HG02884 (cell line): ENCODE data around the gene HIF3A.
"Not testable (repeated sequence)": the region's sequence is repeated elsewhere in the genome, so short reads cannot be mapped to it uniquely, and the experiment has no call there.

Source experiments
- ATAC-seq: cut with Tn5 transposase; IDR thresholded peaks from one replicate; pipeline ENCODE4 v1.9.1; 2021; ENCODE audit warnings: mild to moderate bottlenecking, moderate library complexity; ENCODE audit not compliant: unreplicated experiment

HIF3A gene

GRCh38 chr19:46291829-46292228 is 5.0 kb upstream of the HIF3A start:
- no peak for ATAC-seq

DNA sequence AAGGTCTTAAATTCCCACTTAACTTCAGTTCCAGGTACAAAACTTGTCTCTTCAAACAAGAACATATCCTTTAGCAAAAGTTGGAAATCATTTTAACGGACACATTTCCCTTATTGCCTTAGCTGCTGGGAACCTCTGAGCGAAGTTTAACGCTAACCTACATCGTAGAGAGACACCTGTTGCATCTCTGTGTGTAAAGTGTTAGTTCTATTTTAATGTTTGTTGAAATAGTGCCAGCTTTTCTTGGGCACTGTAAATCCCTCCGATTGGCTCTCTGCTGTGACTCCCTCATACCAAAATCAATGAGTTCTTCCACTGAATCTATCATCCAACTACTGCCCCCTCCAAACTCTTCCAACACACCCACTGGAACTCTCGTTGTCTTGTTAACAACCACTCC is 2.3 kb upstream of the HIF3A start:
- no peak for ATAC-seq

GRCh38 chr19:46295401-46296201 is 1.2 kb upstream of the HIF3A start:
- no peak for ATAC-seq

GRCh38 chr19:46296202-46296480 is 701 bp upstream of the HIF3A start:
- ATAC-seq, result no peak

- no peak for ATAC-seq
Measured at GRCh38 chr19:46297700-46298478, 1.0 kb downstream of the HIF3A start.

GRCh38 chr19:46298479-46299003 is 1.7 kb downstream of the HIF3A start:
- no peak for ATAC-seq

DNA sequence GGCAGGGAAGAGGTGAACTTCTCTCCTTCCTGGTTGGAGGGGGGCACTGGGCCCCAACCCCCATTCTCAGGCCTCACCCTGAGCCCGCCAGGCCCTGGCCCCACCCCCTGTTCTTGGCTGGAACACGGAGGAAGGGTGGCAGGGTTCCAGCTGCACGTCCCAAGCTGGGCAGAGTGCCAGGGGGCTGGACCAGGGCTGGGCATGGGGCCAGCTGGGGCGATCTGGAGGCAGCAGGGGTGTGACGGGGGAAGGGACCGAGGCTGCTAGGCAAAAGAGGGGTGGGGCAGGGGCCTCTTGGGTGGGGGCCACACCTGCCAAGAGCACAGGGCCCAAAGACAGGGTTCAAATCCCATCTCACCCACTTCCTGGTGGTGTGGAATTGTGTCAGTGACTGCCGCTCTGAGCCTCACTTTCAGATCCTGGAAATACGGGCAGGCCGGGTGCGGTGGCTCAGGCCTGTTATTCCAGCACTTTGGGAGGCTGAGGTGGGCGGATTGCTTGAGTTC is 2.2 kb downstream of the HIF3A start:
- ATAC-seq, result no peak

- no peak for ATAC-seq
Measured at GRCh38 chr19:46299695-46300094, 2.9 kb downstream of the HIF3A start.

DNA sequence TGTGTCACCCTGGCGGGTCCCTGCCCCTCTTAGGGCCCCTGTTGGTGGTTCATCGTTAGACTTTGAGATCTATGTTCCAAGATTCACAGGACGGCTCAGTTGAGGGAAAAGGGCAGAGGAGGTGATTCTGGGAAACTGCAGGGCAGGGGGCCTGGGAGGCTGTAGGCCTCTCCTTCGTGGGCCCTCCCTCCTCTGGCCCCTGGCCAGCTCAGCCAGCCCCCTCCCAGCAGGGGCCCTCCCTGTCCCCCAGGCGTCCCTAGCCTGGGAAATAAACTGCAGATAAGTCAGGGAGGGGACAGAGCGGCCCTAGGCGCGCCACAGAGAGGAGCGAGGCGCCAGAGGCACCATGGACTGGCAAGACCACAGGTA is 6.5 kb downstream of the HIF3A start:
- no peak for ATAC-seq

DNA sequence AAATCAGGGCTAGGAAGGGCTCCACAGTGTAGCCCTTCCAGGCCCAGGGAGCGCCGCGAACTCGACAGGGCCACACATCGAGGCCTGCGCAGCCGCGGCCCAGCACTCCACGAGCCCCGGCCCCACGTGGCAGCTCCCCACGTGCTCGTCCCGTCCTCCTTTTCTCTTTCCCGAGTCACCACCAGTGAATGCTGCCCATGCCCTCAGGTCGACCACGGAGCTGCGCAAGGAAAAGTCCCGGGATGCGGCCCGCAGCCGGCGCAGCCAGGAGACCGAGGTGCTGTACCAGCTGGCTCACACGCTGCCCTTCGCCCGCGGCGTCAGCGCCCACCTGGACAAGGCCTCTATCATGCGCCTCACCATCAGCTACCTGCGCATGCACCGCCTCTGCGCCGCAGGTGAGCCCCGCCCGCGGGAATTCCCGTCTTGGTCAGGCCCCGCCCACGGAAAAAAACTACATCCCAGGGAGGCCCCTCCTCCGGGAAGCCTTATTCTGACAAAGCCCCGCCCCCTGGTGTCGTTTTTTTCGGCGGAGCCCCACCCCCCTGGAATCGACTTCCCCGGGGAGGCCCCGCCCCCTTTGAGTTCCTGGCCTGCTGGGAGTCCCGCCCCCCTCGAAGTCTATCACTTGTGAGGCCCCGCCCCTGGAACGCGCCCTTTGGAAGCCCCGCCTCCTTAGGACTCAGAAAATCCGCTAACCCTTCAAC is 7.0 kb downstream of the HIF3A start:
- no peak for ATAC-seq

- no peak for ATAC-seq
Measured at GRCh38 chr19:46306501-46306900, 9.7 kb downstream of the HIF3A start.

DNA sequence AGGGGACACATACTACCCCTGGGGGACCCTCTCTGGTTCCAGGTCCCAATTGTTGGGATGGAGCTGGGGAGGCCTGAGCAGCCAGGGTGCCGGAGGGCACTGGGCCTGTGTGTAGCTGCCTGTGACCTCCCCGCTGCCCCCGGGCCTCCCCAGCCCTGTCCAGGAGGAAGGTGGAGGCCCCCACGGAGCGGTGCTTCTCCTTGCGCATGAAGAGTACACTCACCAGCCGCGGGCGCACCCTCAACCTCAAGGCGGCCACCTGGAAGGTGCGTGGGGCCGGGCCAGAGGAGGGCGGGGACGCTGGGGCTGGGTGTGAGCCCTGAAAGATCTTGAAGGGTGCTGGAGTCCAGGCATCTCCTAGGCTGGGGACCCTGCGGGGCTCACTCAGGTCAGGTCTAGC is 11.7 kb downstream of the HIF3A start:
- no peak for ATAC-seq

- ATAC-seq, result no peak
Measured at GRCh38 chr19:46309056-46309455, 12.2 kb downstream of the HIF3A start.

- ATAC-seq, result no peak
Measured at GRCh38 chr19:46311444-46311843, 14.6 kb downstream of the HIF3A start.

DNA sequence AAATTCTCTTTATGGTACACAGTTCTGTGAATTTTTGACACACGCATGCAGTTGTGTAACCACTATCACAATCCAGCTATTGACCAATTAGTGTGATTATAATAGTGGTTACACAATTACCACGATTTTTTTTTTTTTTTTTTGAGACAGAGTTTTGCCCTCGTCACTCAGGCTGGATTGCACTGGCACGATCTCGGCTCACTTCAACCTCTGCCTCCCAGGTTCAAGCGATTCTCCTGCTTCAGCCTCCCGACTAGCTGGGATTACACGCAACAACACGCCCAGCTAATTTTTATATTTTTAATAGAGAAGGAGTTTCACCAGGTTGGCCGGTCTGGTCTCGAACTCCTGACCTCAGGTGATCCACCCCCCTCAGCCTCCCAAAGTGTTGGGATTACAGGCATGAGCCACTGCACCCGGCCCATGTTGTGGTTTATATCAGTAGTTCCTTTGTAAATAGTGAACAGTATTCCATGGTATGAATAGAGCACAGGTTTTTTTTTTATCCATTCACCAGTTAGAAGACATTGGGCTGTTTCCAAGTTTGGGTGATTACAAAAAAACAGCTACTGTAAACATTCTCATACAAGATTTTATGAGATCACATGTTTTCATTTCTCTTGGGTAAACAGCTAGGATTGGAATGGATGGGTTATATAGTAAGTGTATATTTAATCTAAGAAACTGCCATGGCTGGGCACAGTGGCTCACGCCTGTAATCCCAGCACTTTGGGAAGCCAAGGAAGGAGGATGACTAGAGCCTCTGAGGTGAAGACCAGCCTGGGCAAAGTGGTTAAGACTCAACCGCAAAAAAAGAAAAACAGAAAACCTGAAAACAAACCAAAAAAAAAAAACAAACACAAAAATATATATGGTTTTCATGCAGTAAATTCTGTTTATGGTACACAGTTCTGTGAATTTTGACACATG is 17.0 kb downstream of the HIF3A start:
- ATAC-seq, result not testable (repeated sequence)

DNA sequence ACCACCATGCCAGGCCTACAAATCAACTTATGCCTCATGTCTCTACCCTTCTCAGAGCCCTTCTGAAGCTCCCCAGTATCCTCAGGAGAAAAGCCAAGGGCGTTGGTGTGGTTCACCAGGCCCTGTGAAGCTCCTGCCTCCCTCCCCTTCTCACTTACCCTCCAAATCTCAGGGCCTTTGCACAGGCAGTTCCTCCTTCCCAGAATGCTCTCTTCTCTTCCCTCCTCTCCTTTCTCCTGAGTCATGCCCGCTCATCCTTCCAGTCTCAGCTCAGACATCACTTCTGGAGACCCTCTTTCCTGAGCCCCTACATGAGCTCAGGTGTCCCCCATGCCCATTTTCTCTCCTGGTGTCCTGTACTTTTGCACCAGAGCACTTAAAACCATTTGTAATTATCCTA is 20.5 kb downstream of the HIF3A start:
- no peak for ATAC-seq

- no peak for ATAC-seq
Measured at GRCh38 chr19:46319613-46320012, 22.8 kb downstream of the HIF3A start.

- ATAC-seq, result no peak
Measured at GRCh38 chr19:46320559-46320958, 23.7 kb downstream of the HIF3A start.

DNA sequence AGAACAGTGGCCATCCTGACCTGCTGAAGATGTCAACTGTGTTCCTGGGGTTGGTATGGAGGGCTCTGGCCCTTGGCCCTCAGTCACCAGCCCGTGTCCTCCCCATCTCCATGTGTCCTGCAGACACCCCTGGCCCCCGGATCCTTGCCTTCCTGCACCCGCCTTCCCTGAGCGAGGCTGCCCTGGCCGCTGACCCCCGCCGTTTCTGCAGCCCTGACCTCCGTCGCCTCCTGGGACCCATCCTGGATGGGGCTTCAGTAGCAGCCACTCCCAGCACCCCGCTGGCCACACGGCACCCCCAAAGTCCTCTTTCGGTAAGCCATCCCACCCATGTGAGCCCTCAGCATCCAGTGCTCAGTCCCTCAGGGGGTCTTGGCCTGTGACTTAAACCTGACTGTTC is 24.8 kb downstream of the HIF3A start:
- ATAC-seq, result no peak

- not testable (repeated sequence) for ATAC-seq
Measured at GRCh38 chr19:46323227-46323626, 26.4 kb downstream of the HIF3A start.
